ENCODE results near the gene CFAP206.

Gene CFAP206

DNA sequence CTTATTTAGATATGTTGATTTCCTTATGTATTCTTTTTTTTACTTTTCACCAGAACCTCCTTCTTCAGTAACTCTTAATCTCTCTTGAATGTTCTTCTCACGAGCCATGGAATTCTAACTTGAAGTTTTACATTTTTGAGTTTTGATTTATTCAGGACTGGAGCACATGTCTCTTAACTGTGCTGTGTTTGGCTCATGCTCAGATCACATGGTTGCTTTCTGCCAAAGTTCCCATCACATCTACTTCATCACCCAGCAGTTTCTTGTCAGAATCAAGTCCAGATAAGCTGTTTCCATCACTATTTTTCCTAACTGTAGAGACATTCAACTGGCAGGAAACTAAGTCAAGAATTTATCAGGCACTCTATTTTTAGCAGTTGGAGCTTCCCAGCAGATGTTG is 96.7 kb downstream of the CFAP206 start:
- in situ Hi-C loops (cut with HindIII; ENCODE audit: low sequenced_read_pairs): no loop called here
